Measurements from ENCODE around the gene B9D1.

B9D1 gene

DNA sequence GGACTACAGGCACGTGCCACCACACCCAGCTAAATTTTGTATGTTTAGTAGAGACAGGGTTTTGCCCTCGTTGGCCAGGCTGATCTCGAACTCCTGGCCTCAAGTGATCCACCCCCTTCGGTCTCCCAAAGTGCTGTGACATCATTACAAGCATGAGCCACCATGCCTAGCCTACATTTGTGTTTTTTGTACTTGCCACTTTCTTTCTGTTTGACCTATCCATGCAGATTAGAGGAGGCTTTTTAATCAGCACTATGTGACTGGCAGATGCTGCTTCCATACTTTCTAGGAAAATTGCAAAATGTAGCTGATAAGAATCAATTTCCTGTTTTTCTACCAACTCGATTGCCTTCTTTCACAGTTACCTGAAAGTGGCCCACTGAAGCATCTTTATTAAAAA is 57.3 kb downstream of the B9D1 start:
- DNase-seq = no peak

DNA sequence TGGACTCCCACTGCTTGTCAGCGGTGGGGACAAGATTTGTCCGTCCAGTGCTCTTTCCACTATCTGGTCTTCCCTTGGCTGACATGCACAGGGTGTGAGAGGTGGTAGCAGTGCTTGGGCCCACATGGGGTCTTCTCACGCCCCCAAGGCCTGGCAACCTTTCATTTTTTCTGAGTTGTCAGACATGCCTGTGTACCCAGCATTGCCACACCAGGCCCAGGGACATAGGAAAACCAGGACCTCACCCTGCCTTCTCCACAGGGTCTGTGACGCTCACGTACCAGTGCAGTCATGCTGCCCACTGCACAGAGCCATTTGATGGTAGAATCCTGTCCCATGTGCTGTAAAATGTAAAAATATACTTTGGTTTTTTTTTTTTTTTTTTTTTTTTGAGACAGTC is 57.8 kb downstream of the B9D1 start:
- DNase-seq = no peak

DNA sequence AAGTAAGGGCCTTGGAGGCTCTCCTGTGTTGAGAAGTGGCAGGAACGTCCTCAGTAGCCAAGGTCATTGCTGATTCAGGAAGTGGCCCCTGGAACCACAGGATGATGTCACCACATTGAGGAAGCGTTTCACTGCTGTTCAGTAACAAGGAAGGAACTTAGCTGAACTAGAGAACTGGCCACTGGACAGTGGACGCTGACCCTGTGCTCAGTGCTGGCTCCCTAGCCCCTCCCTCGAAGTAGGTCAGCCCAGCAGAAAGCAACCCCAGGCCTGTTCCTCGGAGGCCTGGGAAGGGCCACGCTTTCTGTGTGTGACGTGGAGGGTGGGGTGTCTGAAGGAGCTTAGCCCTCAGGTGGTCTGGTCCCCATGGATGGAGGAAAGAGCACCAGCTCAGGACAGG is 58.3 kb downstream of the B9D1 start:
- peak in 22 of 56 donors; percentile 17 to 68 (median 41) for DNase-seq

DNA sequence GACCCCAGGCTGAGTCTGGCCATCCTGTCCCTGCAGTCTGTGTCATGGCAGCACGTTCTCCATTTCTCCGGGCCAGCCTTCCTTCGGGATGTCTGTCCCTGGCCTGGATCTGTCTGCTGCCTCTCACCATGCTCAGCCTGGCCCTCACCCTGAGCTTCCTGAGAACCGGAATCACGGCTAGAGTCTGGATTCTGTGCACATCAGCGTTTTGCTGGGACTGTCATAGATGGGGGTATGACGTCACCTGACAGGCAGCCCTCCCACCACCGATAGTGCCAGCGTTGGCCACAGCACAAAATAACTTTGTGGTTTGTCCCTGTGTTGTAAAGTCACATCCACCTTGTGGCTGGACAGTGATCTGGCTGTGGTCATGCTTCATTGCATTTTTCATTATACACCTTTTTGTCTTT is 59.2 kb downstream of the B9D1 start:
- peak in 1 of 56 donors; percentile 37 for DNase-seq

DNA sequence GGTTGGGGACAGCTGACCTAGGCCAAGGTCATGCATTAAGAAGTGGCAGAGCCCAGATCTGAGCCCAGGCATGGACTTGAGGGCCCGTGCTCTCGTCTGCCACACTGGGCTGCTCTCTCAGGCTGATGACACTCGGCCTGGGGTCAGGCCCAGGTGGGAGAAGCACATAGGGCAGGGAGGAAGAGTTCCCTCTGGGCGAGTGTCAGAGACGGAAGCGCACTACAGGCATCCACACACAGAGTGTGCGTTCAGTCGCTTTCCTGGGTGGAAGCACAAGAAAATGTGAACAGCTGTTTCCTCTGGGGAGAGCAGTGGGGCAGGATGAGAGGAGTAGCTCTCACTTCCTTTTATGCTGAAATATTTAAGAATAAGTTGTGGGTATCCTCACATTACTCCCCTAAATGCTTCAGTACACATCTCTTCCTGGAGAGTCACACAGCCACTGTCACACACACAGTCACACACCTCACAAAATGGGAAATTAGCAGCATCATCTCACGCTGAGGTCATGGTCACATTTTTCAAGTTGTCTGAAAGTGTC is 59.7 kb downstream of the B9D1 start:
- no peak for DNase-seq

DNA sequence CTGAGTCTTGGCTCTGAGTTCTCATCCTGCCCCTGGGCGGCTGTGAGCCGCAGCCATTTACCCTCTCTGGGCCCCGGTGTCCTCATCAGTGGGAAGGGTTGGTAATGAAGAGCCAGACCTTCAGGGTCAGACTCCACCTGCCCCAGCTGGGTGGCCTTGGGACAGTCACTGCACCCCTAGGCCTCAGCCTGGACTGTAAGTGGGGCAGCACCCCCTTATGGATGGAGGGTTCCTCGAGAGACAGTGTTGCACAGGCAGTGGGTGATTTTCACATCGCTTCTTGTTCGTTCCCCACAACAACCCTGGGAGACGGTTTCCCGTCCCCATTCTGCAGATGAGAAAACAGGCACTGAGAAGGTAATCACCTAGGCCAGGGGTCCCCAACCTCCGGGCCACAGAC is 60.5 kb downstream of the B9D1 start:
- DNase-seq = no peak

DNA sequence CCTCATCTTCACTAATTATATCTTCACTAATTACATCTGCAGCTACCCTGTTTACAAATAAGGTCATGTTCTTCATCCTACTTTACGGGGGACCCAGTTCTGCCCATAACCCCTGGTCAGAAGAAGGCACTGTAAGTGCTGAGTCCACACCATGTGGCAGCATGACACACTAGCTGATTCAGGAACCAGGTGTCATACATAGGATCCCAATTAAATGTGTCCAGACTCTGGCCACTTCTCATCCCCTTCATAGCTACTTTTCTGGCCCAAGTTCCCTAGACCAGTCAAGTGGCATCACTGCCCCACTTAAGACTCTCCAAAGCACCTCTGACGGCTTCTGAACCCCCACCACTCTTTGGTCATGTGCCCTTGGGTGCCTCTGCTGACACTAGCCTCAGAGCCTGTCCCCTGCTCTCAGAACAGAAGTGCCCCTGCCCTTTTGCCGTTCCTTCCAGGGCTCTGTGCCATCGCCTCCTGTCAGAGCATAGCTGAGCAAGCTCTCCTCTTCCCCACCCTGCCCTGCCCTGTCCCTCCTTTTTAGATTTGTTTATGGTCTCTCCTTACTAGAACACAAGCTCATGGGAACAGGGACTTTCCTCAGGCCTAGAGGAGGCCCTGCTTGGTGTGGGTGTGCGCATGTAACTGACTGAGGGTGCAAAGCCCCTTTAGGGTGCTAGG is 61.1 kb downstream of the B9D1 start:
- no peak for DNase-seq

DNA sequence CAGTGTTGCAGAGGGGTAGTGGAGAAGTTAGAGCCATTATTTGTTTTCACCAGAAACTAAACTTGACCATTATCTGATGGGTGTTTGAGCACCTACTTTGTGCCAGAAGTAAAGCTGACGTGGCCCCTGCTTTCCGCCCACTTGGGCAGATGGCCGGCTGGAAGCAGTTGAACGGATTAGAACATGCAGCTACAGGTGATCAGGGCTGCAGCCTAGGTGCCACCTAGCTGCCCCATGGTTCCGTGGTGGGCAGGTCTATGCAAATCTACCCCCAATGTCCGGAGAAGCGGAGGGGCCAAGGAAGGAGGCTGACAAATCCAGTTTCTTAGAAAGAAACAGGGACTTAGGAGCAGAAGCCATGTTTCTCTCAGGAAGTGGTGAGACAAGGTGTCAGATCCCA is 62.7 kb downstream of the B9D1 start:
- no peak for DNase-seq

DNA sequence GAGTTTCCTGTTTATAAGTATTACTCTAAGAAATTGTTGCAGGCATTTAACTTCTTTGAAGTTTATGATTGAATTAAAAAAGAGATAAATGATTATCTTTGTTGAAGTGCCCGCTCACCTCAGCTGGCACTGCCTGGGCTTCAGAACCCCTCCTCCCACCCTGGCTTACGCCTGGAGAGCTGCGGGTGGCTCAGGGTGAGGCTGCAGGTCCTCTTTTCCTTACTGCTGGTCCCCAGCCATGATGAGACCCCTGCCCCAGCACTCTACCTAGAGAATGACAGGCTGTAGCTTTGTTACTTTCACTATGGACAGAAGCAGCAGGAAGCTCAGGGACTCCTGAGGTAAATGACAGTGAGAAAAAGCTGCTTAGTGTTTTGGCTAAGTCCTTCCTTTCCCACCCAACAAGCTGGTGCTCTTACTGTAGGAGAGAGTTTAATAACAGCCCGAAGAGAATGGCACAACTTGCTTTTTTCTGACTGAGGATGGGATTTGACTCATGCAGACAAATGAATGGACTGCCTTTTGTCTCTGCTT is 63.2 kb downstream of the B9D1 start:
- DNase-seq = no peak

DNA sequence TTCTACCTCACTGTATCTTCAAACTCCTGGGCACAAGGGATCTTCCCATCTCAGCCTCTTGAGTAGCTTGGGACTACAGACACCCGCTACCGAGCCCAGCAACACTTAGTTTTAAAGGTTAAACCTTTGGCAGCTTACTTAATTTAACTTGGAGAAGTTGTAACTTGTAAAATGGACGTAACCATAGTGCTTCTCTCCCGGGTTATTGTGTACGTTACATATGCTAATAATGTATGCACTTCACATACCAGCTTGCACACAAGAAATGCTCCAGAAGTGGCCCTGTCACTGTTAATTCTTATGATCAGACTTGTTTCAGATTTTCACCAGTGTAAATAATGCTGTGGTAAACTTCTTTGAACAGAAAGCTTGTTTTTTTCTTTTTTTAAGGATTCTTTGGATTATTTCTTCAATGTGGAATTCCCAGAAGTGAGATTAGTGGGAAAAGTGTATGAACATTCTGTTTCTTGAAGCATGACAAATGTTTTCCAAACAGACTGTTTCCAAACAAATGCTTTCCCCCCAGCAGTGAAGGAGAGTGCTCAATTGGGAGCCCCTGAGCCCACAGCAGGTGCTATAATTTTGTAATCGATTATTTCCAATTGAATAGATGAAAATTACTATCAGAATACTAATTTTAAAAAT is 63.8 kb downstream of the B9D1 start:
- DNase-seq = no peak

DNA sequence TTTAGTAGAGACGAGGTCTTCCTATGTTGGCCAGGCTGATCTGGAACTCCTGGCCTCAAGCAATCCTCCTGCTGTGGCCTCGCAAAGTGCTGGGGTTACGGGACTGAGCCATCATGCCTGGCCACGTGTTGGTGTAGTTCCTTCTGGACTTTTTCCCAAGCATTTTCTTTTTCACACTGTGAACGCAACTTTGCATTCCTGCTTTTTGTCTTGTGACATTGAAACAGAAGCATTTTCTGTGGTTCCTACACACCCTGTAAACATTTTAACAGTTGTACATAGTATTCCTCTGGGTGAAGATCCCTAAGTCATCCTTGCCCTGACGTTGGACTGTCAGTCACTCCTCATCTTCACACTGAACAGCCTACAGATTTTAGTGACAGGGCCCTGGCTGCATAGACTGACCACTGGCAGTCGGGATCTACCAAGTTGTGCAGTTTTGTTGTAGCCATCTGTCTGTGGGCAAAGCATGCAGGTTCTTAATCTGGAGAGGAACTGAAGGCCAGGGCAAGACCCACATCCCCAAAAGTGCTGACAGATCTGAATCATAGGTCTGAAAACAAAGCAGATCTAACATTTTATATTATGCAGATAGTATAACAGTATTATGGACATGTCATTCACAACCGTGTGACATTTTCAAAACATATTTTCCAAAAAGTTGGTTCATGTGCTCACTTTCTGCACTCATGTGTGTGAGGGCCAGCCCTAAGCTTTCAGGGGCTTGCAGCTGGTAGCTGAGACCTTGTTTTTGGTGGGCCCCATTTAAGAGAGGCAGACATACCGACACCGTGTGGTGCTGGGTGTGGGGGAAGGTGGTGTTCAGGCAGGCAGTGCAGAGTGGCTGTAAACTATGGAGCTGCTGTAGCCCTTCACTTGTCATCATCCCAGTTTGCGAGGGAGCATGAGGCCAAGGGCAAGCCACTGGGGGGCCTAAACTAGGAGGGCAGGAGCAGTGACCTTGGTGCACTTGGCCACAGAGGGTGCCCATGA is 65.4 kb downstream of the B9D1 start:
- DNase-seq = no peak

- no peak for DNase-seq
These were observed 66.9 kb downstream of the B9D1 start for GRCh38 chr17:19295473-19296135.

DNA sequence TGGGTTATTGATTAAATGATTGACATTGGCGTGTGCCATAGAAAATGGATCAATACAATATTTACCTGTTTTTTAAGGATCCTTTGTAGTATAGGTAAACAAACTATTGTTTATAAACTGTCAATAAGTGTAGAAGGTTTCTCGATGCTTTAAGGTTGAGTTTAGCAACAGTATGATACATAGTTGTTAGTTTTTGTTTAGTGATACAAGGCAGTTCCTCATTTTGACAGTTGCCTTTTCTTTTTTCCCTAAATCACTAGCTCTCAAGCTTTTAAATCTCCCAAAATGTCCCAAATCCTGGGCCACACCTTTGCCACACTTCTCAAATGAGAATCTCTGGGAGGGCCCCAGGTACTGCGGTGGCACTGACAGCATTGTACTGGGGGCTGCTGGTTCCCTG is 68.1 kb downstream of the B9D1 start:
- DNase-seq = no peak
